K562 (cell line): ENCODE results near the gene DYNC2I2. TPM values are rescaled to one million over a fixed set of nuclear protein-coding genes. Genes with fewer than 3 reads are reported as not detected.

ENCODE experiments used
- ELF4 ChIP-seq: fragments of 450-650 bp; formaldehyde crosslinking; IDR thresholded peaks from 2 replicates; pipeline ENCODE4 v1.4.0; 2022; ENCODE audit warnings: missing genetic modification characterization
- ELK1 ChIP-seq: sonication (generic); formaldehyde crosslinking; IDR thresholded peaks from 2 replicates; pipeline ENCODE4 v1.8.1; 2022; ENCODE audit warnings: missing genetic modification reagents
- HDAC3 ChIP-seq: fragments of 450-650 bp; IDR thresholded peaks from 2 replicates; pipeline ENCODE4 v1.6.1; 2018; ENCODE audit warnings: borderline replicate concordance, mild to moderate bottlenecking, moderate library complexity; ENCODE audit not compliant: partially characterized antibody
- HMG20A ChIP-seq: fragments of 450-650 bp; formaldehyde crosslinking; conservative IDR thresholded peaks from 2 replicates; pipeline ENCODE4 v1.4.0; 2020; ENCODE audit warnings: mild to moderate bottlenecking, mixed read lengths
- KDM4B ChIP-seq, 2 experiments: fragments of 450-650 bp in 1 of 2; sonication (generic) in 1 of 2; IDR thresholded peaks; 2 replicates each; pipeline ENCODE4 v1.6.1; 2016 to 2017; ENCODE audit warnings: borderline replicate concordance in 2 of 2, antibody characterized with exemption in 1 of 2, low read depth in 1 of 2, mild to moderate bottlenecking in 1 of 2
- MBD2 ChIP-seq: sonication (generic); IDR thresholded peaks from 2 replicates; pipeline ENCODE4 v1.6.1; 2016; ENCODE audit warnings: low read depth, borderline replicate concordance
- MGA ChIP-seq: fragments of 450-650 bp; IDR thresholded peaks from 2 replicates; pipeline ENCODE4 v1.6.1; 2016; ENCODE audit warnings: mild to moderate bottlenecking, moderate library complexity
- NCOA4 ChIP-seq: fragments of 450-650 bp; IDR thresholded peaks from 2 replicates; pipeline ENCODE4 v1.6.1; 2018; ENCODE audit warnings: mild to moderate bottlenecking; ENCODE audit not compliant: partially characterized antibody
- RCOR1 ChIP-seq, 2 experiments: IDR thresholded peaks; 2 replicates each; pipeline ENCODE4 v1.6.1; 2012; ENCODE audit warnings: low read depth in 2 of 2, low read length in 2 of 2, borderline replicate concordance in 1 of 2, improper control_type of control experiment in 1 of 2
- STAT5B ChIP-seq: fragments of 250-450 bp; sonication (Bioruptor Pico); IDR thresholded peaks from 2 replicates; pipeline ENCODE4 v1.8.0; 2021; ENCODE audit warnings: mild to moderate bottlenecking, inconsistent platforms
- ZBTB12 ChIP-seq: fragments of 250-450 bp; sonication (Bioruptor Pico); IDR thresholded peaks from 2 replicates; pipeline ENCODE4 v1.4.0; 2020
- polyA plus RNA-seq, 8 experiments: library from polyadenylated mRNA; depleted of rRNA in 4 of 8; stranded (reverse) in 5 of 8; unstranded in 3 of 8; fragments of >200 nt; fragmentation: Nextera tagmentation in 2 of 8; fragmentation: Illumina TruSeq in 1 of 8; extraction: Ambion mirVana in 2 of 8; extraction: Trizol in 1 of 8; gene quantifications; 2 replicates each; pipeline versions ENCODE4 v1.2.1 to v1.2.3, GENCODE V29; 2011 to 2014; ENCODE audit warnings: inconsistent platforms in 1 of 8, missing spikeins in 1 of 8
- total RNA-seq, 7 experiments: library from RNA; depleted of rRNA in 6 of 7; stranded (reverse); fragments of >200 nt in 6 of 7; fragmentation: Illumina TruSeq in 2 of 7; extraction: Trizol in 2 of 7; gene quantifications; 2 replicates each; pipeline versions ENCODE4 v1.2.1 to v1.2.3, GENCODE V29; 2011 to 2021; ENCODE audit warnings: low replicate concordance in 1 of 7

DYNC2I2 gene
- total and polyA plus RNA-seq, 9 of the 15 experiments (the other 6 are each of a cell fraction or from before 2014, with no cell fraction given), result 1.5 to 249 (median 70.0) TPM

GRCh38 chr9:128656416-128657343, at the start of gene DYNC2I2 (continued):
- no peak for TF ChIP-seq MGA
- no peak; the same call in 1 of the 2 replicates for TF ChIP-seq HMG20A (CRISPR knock-in tag)
- TF ChIP-seq RCOR1 (IDR thresholded peaks at IDR 0.05; ENCODE audit: borderline replicate concordance in 1 of 2, low read depth in 2 of 2, low read length in 2 of 2), result peak in 1 of 2 experiments; percentile 58; a peak in 2 of 4 replicates
- TF ChIP-seq ELF4 (CRISPR knock-in tag), result peak; percentile 97
- no peak for TF ChIP-seq NCOA4
- TF ChIP-seq HDAC3, result no peak
- TF ChIP-seq KDM4B (IDR thresholded peaks at IDR 0.05; ENCODE audit: borderline replicate concordance in 2 of 2, low read depth in 1 of 2), result peak in 1 of 2 experiments; percentile 85; a peak in 2 of 4 replicates
- no peak for TF ChIP-seq STAT5B (CRISPR knock-in tag)
- peak; percentile 86 for TF ChIP-seq ZBTB12
- TF ChIP-seq MBD2, result peak; percentile 91
- no peak for TF ChIP-seq ELK1 (CRISPR knock-in tag)
